GM19023 (cell line): Measurements from ENCODE around the gene LCK.
"Not testable (repeated sequence)": the region's sequence is repeated elsewhere in the genome, so short reads cannot be mapped to it uniquely, and the experiment has no call there.

Experiments
- ATAC-seq: cut with Tn5 transposase; IDR thresholded peaks from one replicate; pipeline ENCODE4 v1.9.1; 2021; ENCODE audit warnings: mild to moderate bottlenecking, moderate library complexity; ENCODE audit not compliant: unreplicated experiment

Gene LCK

GRCh38 chr1:32239337-32239736 is 11.7 kb upstream of the LCK start:
- ATAC-seq: no peak

DNA sequence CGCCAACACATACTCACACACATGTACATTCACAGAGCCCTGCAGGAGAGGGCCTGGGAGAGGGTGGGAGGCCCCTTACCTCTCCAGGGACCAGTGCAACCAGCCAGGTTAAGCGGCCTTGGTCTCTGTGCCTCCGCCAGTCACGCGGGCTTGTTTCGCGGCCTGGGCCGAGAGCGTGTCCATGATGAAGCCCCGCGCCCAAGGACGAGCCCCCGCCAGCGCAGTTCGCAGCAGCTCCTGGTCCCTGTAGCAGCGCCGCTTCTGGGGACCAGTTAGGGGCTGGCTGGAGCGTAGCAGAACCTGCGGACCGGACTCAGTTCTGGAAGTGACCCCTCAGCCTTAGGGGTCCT is 11.3 kb upstream of the LCK start:
- no peak for ATAC-seq

DNA sequence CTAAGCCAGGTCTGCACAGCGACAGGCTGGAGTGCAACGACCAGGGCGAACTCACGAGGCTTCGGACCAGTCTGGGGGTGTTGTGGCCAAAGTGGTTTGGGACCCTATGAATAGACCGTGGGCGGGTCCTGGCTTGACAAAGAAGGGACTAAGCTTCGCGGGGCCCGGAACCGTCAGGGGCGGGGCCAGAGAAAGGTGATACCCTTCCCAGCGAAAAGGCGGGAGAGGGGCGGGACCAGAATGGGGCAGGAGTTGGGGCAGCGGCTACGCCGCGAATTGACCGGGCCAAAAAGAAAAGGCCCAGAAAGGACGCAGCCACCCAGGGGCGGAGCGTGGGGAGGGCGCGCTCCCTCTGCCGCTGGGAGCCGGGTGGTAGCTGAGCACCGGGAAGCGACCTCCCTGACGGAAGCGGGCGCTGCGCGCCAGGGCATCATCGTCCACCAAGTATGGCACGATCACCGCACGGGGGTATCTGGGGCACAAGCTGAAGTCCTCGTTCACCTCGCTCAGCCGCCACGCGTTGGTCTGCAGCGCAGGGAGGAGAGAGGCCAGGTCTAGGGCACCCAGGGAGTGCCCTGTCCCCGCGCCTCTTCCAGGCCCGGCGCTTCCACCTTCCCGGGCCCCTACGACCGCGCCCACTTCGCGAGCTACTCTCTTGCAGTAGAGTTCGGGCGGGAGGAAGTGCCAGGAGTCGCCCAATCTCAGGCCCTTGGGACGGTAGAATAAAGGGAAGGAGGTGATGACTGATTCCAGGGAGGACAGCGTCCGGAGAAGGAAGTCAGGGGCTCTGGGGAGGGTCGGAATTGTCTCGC is 10.7 kb upstream of the LCK start:
- ATAC-seq: no peak

GRCh38 chr1:32241001-32241763 is 9.9 kb upstream of the LCK start:
- no peak for ATAC-seq

GRCh38 chr1:32242341-32242851 is 8.7 kb upstream of the LCK start:
- ATAC-seq: no peak

DNA sequence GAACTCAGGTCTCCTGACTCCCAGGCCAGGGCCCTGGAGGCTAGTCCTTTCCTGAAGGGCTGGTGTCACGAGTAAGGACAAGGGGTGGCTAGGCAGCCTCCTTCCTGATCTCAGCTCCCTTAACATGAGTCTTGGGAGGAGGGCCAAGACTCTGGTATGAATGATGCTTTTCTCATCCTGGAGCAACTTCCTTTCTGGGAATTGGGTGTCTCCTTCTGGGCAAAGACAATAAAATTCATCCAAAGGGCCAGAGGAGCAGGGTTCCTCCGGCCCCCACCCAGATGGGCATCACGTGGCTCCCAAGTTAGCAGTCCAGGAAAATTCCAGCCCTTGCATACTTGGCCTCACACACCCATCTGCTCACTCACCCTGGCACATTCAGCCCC is 4.2 kb upstream of the LCK start, which contains the start of gene FAM167B:
TSS of gene FAM167B (plus strand) at position 335 of the 386 bp plus-strand sequence. CDS start 200 bp downstream, outside the sequence.
- no peak for ATAC-seq

- no peak for ATAC-seq
Measured at GRCh38 chr1:32247452-32247851, 3.6 kb upstream of the LCK start.

DNA sequence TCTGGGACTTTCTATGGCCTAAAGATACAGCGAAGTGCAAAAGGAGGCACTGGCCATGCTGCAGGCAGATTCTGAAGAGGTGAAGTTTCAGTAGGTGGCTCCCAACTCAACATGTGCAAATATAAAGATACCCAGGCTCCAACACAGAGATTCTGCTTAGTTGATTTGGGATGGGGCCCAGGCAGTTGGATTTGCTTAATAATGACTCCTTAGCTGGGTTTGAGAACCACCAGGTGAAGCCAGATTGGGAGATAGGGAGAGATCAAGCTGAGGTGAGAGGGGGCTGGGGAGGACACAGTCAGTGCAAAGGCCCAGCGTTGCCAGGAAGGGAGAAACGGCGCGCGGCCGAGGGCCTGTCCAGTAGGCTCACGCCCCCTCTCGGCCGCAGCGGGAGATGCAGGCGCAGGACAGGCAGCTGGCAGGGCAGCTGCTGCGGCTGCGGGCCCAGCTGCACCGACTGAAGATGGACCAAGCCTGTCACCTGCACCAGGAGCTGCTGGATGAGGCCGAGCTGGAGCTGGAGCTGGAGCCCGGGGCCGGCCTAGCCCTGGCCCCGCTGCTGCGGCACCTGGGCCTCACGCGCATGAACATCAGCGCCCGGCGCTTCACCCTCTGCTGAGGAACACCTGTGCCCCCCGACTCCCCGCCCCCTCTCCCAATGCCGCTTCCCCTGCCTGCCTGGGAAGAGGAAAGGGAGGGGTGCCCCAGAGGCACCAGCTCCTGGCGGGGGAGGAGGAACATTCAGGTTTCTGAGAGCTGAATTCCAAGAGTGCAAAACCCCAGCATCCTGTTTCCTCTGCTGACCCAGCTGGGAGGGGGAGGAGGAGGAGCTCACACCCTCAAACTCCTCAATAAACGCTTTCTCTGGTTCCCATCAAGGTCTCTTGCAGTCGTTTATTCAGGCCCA is 2.8 kb upstream of the LCK start:
- ATAC-seq: no peak

GRCh38 chr1:32249831-32250525 is 1.1 kb upstream of the LCK start:
- ATAC-seq: peak; percentile 69

- no peak for ATAC-seq
Measured at GRCh38 chr1:32255072-32256071, 4.3 kb downstream of the LCK start.

DNA sequence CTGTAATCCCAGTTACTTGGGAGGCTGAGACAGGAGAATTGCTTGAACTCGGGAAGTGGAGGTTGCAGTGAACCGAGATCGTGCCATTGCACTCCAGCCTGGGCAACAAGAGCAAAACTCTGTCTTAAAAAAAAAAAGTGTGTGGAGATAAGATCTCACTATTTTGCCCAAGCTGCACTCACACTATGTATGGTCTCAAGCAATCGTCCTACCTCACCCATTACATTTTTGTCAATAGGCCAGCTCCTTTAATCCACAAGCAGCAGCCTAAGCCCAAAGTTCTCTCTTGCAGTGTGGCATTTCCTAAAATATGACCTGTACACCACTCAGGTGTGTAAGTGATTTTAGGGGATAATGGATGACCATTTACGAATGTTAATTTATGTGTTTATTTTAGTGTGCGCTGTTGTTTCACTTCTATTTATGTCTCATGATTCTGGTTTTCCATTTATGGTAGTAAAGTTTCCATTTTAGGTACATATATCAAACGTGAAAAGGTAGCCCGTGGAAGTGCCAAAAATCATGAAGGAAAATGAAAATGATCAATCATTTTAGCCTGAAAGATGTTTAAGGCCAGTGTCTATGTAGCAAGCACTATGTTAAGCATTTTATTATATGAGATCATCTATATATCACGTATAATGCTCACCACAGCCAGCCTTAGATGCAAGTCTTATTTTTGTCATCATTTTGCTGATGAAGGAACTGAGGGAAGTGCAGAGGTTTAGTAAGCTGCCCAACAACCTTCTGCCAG is 5.6 kb downstream of the LCK start:
- no peak for ATAC-seq

DNA sequence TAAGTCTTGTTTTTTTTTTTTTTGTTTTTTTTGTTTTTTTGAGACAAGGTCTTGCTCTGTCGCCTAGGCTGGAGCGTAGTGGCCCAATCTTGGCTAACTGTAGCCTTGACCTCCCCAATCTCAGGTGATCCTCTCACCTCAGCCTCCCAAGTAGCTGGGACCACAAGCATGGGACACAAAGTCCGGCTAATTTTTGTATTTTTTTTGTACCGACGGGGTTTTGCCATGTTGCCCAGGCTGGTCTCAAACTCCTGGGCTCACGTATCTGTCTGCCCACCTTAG is 6.1 kb downstream of the LCK start:
- no peak for ATAC-seq

- ATAC-seq: not testable (repeated sequence)
Measured at GRCh38 chr1:32263236-32263593, 12.2 kb downstream of the LCK start.

DNA sequence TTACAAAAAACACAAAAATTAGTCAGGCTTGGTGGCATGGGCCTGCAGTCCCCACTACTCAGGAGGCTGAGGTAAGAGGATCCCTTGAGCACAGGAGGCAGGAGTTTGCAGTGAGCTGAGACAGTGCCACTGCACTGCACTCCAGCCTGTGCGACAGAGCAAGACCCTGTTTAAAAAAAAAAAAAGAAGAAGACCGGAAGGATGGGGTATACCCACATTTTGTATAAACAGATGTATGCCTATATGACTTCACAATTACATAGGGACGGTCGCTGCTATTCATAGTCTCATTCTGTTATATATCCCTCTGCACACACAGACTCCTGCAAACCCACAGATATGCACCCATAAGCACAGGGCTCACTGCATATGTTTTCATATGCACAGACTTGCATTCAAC is 12.7 kb downstream of the LCK start:
- ATAC-seq: no peak

GRCh38 chr1:32265846-32266245 is 14.8 kb downstream of the LCK start:
- no peak for ATAC-seq

DNA sequence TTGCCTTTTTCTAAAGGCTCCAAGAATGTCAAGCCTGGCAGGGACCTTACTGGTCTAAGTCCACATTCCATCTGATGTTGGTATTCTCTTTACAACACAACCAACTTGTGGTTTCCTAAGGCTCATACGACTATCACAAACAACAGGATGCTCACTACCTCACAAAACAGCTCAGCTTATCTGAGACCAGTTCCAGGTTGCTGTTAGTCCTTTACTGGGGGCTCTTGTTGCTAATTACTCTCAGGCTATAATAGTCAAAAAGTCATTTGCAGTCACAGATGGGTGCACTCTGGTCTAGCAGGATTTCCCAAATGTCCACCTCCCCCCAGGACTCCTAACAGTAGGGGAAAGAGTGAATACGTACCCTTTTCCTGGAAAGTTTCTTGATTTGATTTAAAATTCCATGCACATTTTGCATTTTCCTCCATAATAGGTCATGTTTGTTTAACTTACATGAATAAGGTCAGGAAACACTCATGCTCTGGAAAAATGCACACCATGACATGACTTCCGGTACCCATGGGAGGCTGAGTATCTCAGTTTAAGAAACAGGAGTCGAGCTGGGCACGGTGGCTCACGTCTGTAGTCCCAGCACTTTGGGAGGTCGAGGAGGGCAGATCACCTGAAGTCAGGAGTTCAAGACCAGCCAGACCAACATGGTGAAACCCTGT is 16.0 kb downstream of the LCK start:
- no peak for ATAC-seq

- no peak for ATAC-seq
Measured at GRCh38 chr1:32269744-32270143, 18.7 kb downstream of the LCK start.
